SK-N-SH treated with all-trans-retinoic acid at 6 μM for 48 hours (cell line): ENCODE measurements around the gene IL6ST.

Source experiments
- ATAC-seq: fragments of 200-7000 bp; cut with Tn5 transposase; 3 replicates; pipeline ENCODE4 v1.9.1; 2020; ENCODE audit warnings: mild to moderate bottlenecking, moderate library complexity
- BACH2 ChIP-seq: fragments of 250-450 bp; sonication (Bioruptor Pico); IDR thresholded peaks from 2 replicates; pipeline ENCODE4 v1.9.0; 2021; ENCODE audit warnings: mild to moderate bottlenecking, borderline replicate concordance
- GLIS3 ChIP-seq: fragments of 250-450 bp; sonication (Bioruptor Pico); IDR thresholded peaks from 2 replicates; pipeline ENCODE4 v1.5.0; 2020; ENCODE audit warnings: mild to moderate bottlenecking, moderate library complexity
- ISL1 ChIP-seq: fragments of 250-450 bp; sonication (Bioruptor Pico); IDR thresholded peaks from 2 replicates; pipeline ENCODE4 v2.1.2; 2022; ENCODE audit warnings: mild to moderate bottlenecking, moderate library complexity
- OSR1 ChIP-seq: fragments of 250-450 bp; sonication (Bioruptor Pico); IDR thresholded peaks from 2 replicates; pipeline ENCODE4 v1.8.0; 2022; ENCODE audit warnings: moderate library complexity, mild to moderate bottlenecking, inconsistent platforms
- RARB ChIP-seq: fragments of 250-450 bp; sonication (Bioruptor Pico); IDR thresholded peaks from 2 replicates; pipeline ENCODE4 v1.8.0; 2021; ENCODE audit warnings: mild to moderate bottlenecking, moderate library complexity
- SNAI2 ChIP-seq: fragments of 250-450 bp; sonication (Bioruptor Pico); IDR thresholded peaks from 2 replicates; pipeline ENCODE4 v1.5.0; 2020; ENCODE audit warnings: mild to moderate bottlenecking, moderate library complexity
- TCF4 ChIP-seq: fragments of 250-450 bp; sonication (Bioruptor Pico); IDR thresholded peaks from 2 replicates; pipeline ENCODE4 v1.8.0; 2021; ENCODE audit warnings: mild to moderate bottlenecking, moderate library complexity, borderline replicate concordance
- ZC3H10 ChIP-seq: fragments of 250-450 bp; sonication (Bioruptor Pico); IDR thresholded peaks from 2 replicates; pipeline ENCODE4 v1.5.1; 2021; ENCODE audit warnings: mild to moderate bottlenecking, moderate library complexity
- ZNF565 ChIP-seq: fragments of 450-650 bp; formaldehyde crosslinking; conservative IDR thresholded peaks from 2 replicates; pipeline ENCODE4 v1.5.0; 2020; ENCODE audit warnings: low read depth, mild to moderate bottlenecking, moderate library complexity
- ZNF70 ChIP-seq: fragments of 450-650 bp; formaldehyde crosslinking; IDR thresholded peaks from 2 replicates; pipeline ENCODE4 v1.5.0; 2020; ENCODE audit warnings: mild to moderate bottlenecking, moderate library complexity
- ZNF8 ChIP-seq: fragments of 450-650 bp; formaldehyde crosslinking; IDR thresholded peaks from 2 replicates; pipeline ENCODE4 v1.5.0; 2020; ENCODE audit warnings: mild to moderate bottlenecking, moderate library complexity
- TF ChIP-seq, protein P1 (sequence below): fragments of 250-450 bp; sonication (Bioruptor Pico); IDR thresholded peaks from 2 replicates; pipeline ENCODE4 v1.5.1; 2020; ENCODE audit warnings: low read depth, mild to moderate bottlenecking, moderate library complexity
- TF ChIP-seq, protein P2 (sequence below): fragments of 250-450 bp; sonication (Bioruptor Pico); IDR thresholded peaks from 2 replicates; pipeline ENCODE4 v1.8.0; 2020; ENCODE audit warnings: mild to moderate bottlenecking, moderate library complexity, borderline replicate concordance
- TF ChIP-seq, protein P3 (sequence below): fragments of 250-450 bp; sonication (Bioruptor Pico); IDR thresholded peaks from 2 replicates; pipeline ENCODE4 v1.8.0; 2021; ENCODE audit warnings: low read depth, mild to moderate bottlenecking, moderate library complexity, borderline replicate concordance
- TF ChIP-seq, protein P4 (sequence below): fragments of 250-450 bp; sonication (Bioruptor Pico); IDR thresholded peaks from 2 replicates; pipeline ENCODE4 v1.5.1; 2021; ENCODE audit warnings: mild to moderate bottlenecking, moderate library complexity
- TF ChIP-seq, protein P5 (sequence below): fragments of 250-450 bp; sonication (Bioruptor Pico); IDR thresholded peaks from 2 replicates; pipeline ENCODE4 v1.5.0; 2020; ENCODE audit warnings: mild to moderate bottlenecking, moderate library complexity

IL6ST gene

DNA sequence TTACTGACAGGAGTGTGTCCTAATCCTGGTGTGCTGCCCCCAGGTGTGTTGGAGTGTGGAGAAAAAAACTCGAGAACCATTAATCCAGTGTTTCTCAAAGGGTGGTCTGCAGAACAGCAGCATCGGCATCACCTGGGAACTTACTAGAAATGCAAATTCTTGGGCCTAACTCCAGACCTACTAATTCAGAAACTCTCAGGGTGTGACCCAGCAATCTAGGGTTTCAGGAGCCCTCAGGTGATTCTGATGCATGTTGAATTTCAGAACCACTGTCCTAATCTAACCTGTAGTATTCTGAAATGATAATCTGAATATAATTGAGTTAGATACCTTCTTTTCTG is 30.0 kb upstream of the IL6ST start:
- TF ChIP-seq GLIS3 (CRISPR knock-in tag) (no peak), ZNF70 (no peak), ISL1 (CRISPR knock-in tag) (no peak), TCF4 (no peak), ZC3H10 (CRISPR knock-in tag) (no peak), BACH2 (CRISPR knock-in tag) (no peak), OSR1 (CRISPR knock-in tag) (no peak), RARB (CRISPR knock-in tag) (no peak)
- TF ChIP-seq, protein P1, sequence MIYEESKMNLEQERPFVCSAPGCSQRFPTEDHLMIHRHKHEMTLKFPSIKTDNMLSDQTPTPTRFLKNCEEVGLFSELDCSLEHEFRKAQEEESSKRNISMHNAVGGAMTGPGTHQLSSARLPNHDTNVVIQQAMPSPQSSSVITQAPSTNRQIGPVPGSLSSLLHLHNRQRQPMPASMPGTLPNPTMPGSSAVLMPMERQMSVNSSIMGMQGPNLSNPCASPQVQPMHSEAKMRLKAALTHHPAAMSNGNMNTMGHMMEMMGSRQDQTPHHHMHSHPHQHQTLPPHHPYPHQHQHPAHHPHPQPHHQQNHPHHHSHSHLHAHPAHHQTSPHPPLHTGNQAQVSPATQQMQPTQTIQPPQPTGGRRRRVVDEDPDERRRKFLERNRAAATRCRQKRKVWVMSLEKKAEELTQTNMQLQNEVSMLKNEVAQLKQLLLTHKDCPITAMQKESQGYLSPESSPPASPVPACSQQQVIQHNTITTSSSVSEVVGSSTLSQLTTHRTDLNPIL = no peak
- TF ChIP-seq, all 23 proteins: peak for 0
- no peak for ATAC-seq

DNA sequence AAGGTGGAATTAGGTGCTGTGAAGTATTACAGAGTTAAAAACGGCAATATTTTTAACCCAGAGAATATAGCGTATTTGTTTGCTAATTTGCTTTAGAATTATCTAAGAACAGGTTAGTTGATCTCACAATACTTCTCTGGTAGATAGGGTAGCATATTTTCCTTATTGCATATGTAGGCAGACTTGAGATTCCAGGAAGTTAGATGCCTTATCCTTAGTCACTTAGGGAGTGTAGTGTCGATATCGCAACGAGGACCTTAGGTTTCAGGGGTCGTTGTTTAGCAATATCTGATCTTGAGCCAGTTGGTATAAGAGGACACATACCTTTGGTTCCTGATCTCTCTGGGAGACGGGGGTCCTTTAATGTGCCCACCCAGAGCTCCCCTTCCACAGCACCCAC is 28.5 kb upstream of the IL6ST start:
- TF ChIP-seq, protein P2, sequence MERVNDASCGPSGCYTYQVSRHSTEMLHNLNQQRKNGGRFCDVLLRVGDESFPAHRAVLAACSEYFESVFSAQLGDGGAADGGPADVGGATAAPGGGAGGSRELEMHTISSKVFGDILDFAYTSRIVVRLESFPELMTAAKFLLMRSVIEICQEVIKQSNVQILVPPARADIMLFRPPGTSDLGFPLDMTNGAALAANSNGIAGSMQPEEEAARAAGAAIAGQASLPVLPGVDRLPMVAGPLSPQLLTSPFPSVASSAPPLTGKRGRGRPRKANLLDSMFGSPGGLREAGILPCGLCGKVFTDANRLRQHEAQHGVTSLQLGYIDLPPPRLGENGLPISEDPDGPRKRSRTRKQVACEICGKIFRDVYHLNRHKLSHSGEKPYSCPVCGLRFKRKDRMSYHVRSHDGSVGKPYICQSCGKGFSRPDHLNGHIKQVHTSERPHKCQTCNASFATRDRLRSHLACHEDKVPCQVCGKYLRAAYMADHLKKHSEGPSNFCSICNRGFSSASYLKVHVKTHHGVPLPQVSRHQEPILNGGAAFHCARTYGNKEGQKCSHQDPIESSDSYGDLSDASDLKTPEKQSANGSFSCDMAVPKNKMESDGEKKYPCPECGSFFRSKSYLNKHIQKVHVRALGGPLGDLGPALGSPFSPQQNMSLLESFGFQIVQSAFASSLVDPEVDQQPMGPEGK (CRISPR knock-in tag) = no peak
- TF ChIP-seq ZNF8 (CRISPR knock-in tag) = no peak
- TF ChIP-seq SNAI2 (CRISPR knock-in tag) = no peak
- no peak for TF ChIP-seq BACH2 (CRISPR knock-in tag)
- TF ChIP-seq, protein P1 = no peak
- TF ChIP-seq, protein P3, sequence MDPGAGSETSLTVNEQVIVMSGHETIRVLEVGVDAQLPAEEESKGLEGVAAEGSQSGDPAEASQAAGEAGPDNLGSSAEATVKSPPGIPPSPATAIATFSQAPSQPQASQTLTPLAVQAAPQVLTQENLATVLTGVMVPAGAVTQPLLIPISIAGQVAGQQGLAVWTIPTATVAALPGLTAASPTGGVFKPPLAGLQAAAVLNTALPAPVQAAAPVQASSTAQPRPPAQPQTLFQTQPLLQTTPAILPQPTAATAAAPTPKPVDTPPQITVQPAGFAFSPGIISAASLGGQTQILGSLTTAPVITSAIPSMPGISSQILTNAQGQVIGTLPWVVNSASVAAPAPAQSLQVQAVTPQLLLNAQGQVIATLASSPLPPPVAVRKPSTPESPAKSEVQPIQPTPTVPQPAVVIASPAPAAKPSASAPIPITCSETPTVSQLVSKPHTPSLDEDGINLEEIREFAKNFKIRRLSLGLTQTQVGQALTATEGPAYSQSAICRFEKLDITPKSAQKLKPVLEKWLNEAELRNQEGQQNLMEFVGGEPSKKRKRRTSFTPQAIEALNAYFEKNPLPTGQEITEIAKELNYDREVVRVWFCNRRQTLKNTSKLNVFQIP (CRISPR knock-in tag) = no peak
- TF ChIP-seq ZNF565 = no peak
- TF ChIP-seq, protein P4, sequence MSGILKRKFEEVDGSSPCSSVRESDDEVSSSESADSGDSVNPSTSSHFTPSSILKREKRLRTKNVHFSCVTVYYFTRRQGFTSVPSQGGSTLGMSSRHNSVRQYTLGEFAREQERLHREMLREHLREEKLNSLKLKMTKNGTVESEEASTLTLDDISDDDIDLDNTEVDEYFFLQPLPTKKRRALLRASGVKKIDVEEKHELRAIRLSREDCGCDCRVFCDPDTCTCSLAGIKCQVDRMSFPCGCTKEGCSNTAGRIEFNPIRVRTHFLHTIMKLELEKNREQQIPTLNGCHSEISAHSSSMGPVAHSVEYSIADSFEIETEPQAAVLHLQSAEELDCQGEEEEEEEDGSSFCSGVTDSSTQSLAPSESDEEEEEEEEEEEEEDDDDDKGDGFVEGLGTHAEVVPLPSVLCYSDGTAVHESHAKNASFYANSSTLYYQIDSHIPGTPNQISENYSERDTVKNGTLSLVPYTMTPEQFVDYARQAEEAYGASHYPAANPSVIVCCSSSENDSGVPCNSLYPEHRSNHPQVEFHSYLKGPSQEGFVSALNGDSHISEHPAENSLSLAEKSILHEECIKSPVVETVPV (CRISPR knock-in tag) = no peak
- TF ChIP-seq GLIS3 (CRISPR knock-in tag) = no peak

DNA sequence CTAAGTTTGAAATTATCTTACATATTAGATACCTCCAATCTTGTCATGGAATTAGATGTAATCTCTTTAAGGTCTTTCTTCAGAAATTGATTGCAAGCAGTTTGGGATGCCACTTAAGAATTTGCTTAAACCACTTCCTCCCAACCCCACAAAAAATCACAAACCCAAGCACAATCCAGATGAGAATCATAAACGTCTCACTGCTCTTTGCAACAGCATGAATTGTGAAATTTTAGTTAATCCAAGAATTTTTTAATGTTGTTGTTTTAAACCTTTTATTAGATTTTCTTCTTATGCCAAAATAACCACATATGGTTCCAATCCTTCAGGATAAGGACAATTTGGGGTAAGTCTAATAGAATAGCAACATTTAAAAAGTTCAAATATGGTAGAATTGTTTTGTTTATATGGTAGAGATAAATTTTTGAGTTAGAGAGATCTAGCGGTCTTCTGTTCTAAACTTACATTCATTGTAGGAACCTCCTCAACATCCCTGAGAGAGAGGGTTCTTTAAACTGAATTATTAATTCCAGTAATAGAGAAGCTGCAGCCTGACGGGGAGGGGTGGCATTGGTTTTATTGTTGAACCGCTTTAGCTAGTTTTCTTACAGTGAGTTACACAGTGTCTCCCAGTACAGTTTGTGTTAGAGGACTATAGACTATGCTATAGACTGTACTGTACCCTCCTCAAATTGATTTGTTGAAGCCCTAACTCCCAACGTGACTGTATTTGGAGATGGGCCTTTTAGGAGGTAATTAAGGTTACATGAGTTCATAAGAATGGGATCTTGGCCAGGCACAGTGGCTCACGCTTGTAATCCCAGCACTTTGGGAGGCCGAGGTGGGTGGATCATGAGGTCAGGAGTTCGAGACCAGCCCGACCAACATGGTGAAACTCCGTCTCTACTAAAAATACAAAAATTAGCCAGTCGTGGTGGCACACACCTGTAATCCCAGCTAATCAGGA is 24.8 kb upstream of the IL6ST start:
- peak; percentile 40; the same call in 1 of the 2 replicates for TF ChIP-seq ISL1 (CRISPR knock-in tag)
- TF ChIP-seq ZNF565 = no peak
- TF ChIP-seq, protein P5, sequence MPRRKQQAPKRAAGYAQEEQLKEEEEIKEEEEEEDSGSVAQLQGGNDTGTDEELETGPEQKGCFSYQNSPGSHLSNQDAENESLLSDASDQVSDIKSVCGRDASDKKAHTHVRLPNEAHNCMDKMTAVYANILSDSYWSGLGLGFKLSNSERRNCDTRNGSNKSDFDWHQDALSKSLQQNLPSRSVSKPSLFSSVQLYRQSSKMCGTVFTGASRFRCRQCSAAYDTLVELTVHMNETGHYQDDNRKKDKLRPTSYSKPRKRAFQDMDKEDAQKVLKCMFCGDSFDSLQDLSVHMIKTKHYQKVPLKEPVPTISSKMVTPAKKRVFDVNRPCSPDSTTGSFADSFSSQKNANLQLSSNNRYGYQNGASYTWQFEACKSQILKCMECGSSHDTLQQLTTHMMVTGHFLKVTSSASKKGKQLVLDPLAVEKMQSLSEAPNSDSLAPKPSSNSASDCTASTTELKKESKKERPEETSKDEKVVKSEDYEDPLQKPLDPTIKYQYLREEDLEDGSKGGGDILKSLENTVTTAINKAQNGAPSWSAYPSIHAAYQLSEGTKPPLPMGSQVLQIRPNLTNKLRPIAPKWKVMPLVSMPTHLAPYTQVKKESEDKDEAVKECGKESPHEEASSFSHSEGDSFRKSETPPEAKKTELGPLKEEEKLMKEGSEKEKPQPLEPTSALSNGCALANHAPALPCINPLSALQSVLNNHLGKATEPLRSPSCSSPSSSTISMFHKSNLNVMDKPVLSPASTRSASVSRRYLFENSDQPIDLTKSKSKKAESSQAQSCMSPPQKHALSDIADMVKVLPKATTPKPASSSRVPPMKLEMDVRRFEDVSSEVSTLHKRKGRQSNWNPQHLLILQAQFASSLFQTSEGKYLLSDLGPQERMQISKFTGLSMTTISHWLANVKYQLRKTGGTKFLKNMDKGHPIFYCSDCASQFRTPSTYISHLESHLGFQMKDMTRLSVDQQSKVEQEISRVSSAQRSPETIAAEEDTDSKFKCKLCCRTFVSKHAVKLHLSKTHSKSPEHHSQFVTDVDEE = no peak
- TF ChIP-seq ZNF70 = no peak
- no peak for TF ChIP-seq TCF4
- no peak for TF ChIP-seq ZC3H10 (CRISPR knock-in tag)
- peak; percentile 37; the same call in 1 of the 3 replicates for ATAC-seq

More for the DNA sequence above, 28.5 kb upstream of the IL6ST start:
- ATAC-seq = no peak
